ENCODE results near the gene GAGE12J.

DNA sequence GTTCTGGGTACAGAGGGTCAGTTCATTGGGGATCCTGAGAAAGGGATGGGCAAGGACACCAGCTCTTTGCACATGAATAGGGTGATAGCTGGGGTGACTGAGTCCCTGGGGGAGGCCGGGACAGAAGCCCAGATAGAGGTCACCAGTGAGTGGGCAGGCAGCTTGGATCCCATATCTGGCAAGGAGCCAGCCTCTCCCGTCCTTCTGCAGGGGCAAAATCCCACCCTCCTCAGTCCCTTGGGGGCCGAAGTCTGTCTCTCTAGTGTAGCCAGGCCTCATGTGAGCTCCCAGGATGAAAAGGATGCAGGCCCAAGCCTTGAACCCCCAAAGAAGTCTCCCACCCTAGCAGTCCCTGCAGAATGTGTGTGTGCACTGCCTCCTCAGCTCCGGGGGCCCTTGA lies 35.3 kb upstream of the GAGE12J start:
- no peak for TF ChIP-seq POLR2A (IDR thresholded peaks at IDR 0.05)
- TF ChIP-seq, protein P1, sequence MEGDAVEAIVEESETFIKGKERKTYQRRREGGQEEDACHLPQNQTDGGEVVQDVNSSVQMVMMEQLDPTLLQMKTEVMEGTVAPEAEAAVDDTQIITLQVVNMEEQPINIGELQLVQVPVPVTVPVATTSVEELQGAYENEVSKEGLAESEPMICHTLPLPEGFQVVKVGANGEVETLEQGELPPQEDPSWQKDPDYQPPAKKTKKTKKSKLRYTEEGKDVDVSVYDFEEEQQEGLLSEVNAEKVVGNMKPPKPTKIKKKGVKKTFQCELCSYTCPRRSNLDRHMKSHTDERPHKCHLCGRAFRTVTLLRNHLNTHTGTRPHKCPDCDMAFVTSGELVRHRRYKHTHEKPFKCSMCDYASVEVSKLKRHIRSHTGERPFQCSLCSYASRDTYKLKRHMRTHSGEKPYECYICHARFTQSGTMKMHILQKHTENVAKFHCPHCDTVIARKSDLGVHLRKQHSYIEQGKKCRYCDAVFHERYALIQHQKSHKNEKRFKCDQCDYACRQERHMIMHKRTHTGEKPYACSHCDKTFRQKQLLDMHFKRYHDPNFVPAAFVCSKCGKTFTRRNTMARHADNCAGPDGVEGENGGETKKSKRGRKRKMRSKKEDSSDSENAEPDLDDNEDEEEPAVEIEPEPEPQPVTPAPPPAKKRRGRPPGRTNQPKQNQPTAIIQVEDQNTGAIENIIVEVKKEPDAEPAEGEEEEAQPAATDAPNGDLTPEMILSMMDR (IDR thresholded peaks at IDR 0.05 in 8 of 11, conservative IDR thresholded peaks at IDR 0.05 in 3 of 11): no peak
